ENCODE measurements around the gene MYPOP.

MYPOP gene, protein sequence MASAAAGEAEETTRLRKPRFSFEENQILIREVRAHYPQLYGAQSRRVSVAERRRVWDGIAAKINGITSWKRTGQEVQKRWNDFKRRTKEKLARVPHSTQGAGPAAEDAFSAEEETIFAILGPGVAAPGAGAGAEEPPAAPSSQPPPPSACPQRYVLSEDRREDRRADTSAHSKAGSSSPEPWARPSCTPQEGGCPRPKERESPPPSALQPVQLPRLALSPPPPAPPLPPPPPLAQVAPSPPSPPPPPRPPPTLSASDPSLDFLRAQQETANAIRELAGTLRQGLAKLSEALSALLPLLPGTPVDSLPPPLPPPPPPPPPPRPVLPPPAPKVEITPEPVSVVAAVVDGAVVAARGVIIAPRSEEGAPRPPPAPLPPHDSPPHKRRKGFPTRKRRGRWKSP

DNA sequence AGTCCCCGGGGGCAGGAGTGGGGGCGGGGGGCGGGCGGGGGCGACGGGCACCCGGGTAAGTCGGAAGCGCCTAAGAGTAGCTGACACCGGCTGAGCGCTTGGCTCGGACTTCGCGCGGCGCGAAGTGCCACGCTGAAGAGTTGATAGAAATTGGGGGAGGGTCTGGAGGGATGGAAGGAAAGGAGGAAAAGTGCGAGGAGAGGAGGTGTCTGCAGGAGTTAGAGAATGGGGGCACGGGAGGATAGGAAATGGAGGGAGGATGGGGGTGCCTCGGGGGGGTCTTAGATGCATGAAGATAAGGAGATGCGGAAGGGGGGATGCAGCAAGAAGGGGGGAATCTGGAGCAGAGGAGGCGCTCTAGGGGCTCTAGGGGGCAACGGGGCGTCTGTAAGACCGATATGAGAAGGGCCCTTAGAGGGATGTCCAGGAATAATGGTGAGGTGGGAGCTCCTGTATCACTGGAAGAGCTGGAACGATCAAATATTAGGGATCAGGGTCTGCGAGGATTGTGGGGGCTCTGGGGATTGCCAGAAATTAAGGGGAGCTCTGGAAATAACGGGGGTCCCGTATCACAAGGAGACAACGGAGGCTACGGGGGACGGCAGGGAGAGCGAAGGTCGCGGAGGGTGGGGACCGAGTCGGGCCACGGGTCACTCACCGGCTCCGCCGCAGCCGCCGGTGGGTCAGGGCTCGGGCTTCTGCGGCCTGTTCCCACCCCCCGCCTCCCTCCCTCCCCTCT, at the start of gene MYPOP:
Gene MYPOP, minus strand, starts transcription at position 702 of the 739 bp plus-strand sequence. CDS start 840 bp downstream, outside the sequence.
- DNase-seq (ENCODE audit: extremely low read depth, low read depth): no peak
- peak within 1 kb of the TSS; percentile 72 for H3K4me3 ChIP-seq (replicated peaks; ENCODE audit: low read depth, low read length)
- TF ChIP-seq, protein P1, sequence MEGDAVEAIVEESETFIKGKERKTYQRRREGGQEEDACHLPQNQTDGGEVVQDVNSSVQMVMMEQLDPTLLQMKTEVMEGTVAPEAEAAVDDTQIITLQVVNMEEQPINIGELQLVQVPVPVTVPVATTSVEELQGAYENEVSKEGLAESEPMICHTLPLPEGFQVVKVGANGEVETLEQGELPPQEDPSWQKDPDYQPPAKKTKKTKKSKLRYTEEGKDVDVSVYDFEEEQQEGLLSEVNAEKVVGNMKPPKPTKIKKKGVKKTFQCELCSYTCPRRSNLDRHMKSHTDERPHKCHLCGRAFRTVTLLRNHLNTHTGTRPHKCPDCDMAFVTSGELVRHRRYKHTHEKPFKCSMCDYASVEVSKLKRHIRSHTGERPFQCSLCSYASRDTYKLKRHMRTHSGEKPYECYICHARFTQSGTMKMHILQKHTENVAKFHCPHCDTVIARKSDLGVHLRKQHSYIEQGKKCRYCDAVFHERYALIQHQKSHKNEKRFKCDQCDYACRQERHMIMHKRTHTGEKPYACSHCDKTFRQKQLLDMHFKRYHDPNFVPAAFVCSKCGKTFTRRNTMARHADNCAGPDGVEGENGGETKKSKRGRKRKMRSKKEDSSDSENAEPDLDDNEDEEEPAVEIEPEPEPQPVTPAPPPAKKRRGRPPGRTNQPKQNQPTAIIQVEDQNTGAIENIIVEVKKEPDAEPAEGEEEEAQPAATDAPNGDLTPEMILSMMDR (IDR thresholded peaks at IDR 0.05; ENCODE audit: low read depth, low read length, missing control alignments): no peak

DNA sequence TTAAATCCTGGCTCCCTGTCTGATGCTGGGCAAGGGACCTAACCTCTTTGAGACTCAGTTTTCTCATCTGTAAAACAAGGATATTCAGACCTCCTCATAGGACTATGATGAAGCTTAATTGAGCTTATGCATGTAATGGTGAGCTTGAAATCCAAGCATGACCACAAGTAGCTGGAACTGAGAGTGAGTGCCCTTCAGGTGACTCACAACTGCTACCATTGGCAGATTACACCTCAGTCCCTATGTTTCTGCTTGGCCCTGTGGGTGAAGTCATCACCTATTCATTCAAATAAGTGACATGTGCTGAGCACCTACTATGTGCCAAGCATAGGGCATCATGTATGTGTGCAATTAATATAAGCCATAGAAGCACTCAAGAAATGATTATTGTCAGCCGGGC, 45.5 kb upstream of the MYPOP start:
- DNase-seq (ENCODE audit: extremely low read depth, low read depth): no peak
- no peak overlapping the region for H3K4me3 ChIP-seq (replicated peaks; ENCODE audit: low read depth, low read length)
- TF ChIP-seq, protein P1 (IDR thresholded peaks at IDR 0.05; ENCODE audit: low read depth, low read length, missing control alignments): no peak

DNA sequence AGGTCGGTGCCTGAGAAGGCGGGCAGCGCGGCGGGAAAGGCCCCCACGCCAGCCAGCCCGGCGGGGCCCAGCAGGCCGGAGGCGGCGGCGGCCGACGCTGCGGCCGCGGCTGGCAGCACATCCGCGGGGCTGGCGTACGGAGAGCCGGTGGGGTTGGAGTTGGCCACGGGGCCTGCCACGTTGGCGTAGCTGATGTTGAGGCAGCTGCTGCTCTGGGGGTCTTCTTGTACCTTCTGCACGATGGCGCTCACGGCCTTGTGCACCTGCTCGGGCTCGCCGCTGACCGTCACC, 38.0 kb upstream of the MYPOP start:
- TF ChIP-seq, protein P1 (IDR thresholded peaks at IDR 0.05; ENCODE audit: low read depth, low read length, missing control alignments): no peak
- DNase-seq (ENCODE audit: extremely low read depth, low read depth): no peak
- no peak overlapping the region for H3K4me3 ChIP-seq (replicated peaks; ENCODE audit: low read depth, low read length)

DNA sequence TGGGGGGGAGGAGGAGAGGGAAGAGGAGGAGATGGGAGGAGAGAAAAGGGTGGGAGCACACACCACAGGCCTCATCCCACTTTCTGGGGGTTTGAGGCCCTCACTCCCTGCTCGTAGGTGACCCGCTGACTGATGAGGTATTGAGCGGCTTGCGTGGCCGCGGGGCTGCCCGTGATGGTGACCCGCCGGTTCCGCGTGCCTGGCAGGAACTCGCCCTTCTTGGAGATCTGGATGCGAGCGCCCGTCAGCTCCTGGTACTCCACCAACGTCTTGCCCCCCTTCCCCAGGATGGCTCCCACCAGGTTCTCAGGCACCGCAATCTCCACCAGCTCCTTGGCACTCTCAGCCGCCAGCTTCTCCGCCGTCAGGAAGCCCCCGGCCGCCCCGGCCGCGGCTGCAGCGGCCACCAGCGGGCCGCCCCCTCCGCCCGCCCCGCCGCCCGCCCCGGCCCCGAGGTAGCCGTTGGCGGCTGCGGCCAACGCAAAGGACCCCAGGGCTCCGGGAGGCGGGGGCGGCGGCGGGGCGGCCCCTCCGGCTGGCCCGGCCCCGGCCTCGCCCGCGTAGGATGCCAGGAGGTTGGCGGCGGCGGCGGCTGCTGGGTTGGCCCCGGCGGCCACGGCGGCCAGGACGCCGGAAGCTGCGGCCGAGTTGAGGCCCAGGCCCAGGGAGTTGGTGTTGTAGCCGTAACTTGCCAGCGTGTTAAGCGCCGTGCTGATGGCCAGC, 37.5 kb upstream of the MYPOP start:
- H3K4me3 ChIP-seq (replicated peaks; ENCODE audit: low read depth, low read length): no peak overlapping the region
- TF ChIP-seq, protein P1 (IDR thresholded peaks at IDR 0.05; ENCODE audit: low read depth, low read length, missing control alignments): no peak
- no peak for DNase-seq (ENCODE audit: extremely low read depth, low read depth)

DNA sequence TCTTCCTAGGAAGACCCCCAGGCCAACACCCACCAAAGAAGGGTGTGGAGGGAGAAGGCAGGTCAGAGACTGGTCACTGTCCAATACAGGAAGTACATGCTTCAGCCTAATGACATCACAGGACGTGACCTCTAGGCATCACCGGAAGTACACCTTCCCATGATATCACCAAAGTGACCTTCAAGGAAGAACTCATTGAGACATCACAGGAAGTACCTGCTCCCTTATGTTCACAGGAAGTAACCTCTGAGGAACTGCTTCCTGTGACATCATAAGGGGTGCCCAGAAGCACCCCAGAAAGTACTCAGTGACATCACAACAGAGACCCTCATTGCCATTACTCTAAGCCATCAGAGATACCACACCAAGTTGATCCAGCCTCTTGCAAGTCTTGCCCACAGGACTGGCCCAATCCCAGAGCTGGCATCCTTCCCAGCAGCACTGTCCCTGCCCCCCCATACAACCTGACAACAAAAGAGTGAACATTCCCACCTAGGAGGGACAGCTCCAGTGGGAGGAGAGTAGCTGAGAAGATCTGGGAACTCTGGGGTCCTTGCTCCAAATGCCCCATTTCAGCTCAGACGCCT, 36.4 kb upstream of the MYPOP start:
- no peak overlapping the region for H3K4me3 ChIP-seq (replicated peaks; ENCODE audit: low read depth, low read length)
- DNase-seq (ENCODE audit: extremely low read depth, low read depth): no peak
- TF ChIP-seq, protein P1 (IDR thresholded peaks at IDR 0.05; ENCODE audit: low read depth, low read length, missing control alignments): no peak

DNA sequence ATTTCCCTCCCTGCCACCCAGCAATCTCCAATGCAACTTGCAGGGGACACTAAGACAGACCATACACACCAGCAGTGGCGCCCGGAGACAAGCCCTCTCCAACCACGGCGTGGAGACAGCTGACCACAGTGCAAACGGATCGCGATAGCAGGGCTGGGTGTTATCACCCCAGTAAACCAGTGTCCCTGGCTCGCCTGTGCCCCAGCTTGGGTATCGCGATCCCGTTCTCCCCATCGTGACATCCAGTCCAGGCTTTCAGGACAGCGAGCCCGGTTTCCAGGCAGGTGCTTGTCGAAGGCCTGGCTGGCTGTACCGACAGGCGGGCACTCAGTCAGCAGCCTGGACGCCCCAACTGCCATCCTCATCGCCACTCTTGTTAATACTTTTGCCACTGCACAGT, 32.9 kb upstream of the MYPOP start:
- TF ChIP-seq, protein P1 (IDR thresholded peaks at IDR 0.05; ENCODE audit: low read depth, low read length, missing control alignments): no peak
- no peak overlapping the region for H3K4me3 ChIP-seq (replicated peaks; ENCODE audit: low read depth, low read length)
- DNase-seq (ENCODE audit: extremely low read depth, low read depth): no peak
